Right lobe of liver (tissue), 4 donors: ENCODE data around the gene PLXND1.

Experiments
- POLR2A ChIP-seq: fragments of 450-650 bp; IDR thresholded peaks from one replicate; pipeline ENCODE4 v1.6.1; 2017; ENCODE audit warnings: antibody characterized with exemption, mild to moderate bottlenecking
- TF ChIP-seq, protein P1 (sequence below), 4 donors: fragments of 200-600 bp in 3 of 4; fragments of 450-650 bp in 1 of 4; IDR thresholded peaks; one replicate each; pipeline versions ENCODE4 v1.5.1 to v1.8.0; 2016 to 2022; ENCODE audit warnings: antibody characterized with exemption in 4 of 4, mild to moderate bottlenecking in 2 of 4
- donor health status: DM: no; HTN: no; CAD: no.
- donor health status: DM: no; HTN: no; CAD: no.
- donor health status: DM: no; HTN: yes; CAD: no.

DNA sequence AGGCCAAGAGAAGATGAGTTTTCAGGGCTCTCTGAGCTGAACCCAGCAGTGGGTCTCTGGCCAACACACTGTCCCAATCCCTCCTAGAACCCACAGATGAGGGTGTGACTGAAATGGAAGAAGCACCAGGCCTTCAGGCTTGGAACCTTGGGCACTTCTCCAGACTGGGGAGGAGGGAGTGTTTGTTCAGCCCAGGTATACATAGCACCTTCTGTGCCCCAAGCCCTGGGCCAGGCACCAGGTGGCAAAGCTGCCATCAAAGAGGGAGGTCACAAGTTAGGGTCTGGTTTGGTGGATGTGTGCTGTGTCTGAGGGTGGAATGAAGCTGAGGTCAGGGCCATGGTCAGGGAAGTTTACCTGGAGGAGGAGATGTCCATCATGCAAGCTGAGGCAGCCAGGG is 93.9 kb downstream of the PLXND1 start:
- no peak for TF ChIP-seq POLR2A
- TF ChIP-seq, protein P1, sequence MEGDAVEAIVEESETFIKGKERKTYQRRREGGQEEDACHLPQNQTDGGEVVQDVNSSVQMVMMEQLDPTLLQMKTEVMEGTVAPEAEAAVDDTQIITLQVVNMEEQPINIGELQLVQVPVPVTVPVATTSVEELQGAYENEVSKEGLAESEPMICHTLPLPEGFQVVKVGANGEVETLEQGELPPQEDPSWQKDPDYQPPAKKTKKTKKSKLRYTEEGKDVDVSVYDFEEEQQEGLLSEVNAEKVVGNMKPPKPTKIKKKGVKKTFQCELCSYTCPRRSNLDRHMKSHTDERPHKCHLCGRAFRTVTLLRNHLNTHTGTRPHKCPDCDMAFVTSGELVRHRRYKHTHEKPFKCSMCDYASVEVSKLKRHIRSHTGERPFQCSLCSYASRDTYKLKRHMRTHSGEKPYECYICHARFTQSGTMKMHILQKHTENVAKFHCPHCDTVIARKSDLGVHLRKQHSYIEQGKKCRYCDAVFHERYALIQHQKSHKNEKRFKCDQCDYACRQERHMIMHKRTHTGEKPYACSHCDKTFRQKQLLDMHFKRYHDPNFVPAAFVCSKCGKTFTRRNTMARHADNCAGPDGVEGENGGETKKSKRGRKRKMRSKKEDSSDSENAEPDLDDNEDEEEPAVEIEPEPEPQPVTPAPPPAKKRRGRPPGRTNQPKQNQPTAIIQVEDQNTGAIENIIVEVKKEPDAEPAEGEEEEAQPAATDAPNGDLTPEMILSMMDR (IDR thresholded peaks at IDR 0.05) = no peak
